Measurements from ENCODE around the gene KDELR3.
A peak's percentile ranks its signal among the peaks of the same experiment; 100 is the strongest.

Gene KDELR3

DNA sequence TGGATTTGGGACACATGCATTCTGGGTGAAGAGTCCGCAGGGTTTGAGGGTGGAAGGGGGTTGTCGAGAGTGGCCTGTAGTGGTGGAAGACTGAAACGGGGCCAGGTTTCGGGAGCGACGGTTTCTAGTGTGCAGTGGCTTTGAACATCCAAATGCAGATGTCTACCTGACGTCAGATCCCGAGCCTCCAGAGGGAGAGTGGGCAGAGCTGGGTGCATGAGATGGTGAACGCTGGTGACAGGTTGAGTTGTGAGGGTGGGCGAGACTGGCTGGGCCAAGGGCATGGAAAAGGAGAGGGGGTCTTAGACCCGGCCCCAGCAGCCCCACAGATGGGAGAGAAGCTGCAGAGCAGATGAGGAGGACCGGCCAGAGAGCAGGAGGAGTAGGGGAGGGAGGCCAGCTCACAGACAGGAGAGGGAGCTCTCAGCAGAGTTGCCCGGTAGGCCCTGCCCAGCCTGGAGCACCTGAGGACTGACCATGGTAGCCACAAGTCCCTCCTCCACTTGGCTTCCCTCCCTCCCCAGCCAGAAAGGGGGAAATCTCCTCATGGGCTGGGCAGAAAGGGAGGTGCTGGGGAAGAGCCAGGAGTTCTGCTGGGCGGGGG, 27.0 kb upstream of the KDELR3 start:
- no peak for DNase-seq (ENCODE audit: low spot score)

DNA sequence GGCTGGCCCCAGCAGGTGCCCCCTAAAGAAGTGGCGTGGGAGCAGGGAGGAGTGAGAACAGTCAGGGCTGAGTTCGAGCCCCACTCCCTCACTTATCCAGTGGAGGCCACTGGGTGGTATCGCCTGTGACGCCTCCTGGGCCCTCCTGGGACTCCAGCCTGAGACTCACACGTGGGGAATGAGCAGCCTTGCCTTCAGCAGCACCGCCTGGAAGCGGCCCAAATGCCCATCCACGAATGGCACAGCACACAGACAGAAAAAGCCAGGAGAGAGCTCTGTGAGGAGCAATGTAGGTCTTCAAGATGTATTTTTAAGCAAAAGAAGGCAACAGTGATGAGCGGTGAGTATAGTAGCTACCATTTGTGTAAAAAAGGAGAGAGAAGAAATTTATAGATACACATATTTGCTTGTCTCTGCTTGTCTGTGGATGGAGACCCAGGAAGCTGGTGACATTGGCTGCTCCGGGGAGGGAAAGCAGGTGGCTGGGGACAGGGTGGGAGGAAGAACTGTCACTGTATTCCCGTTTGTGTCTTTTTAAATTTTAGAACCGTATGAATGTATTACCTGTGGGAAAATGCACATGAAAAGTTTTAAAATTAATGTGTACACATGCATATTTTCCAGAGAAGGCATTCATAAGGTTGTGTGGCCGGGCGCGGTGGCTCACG, 26.1 kb upstream of the KDELR3 start:
- DNase-seq (ENCODE audit: low spot score), result no peak

DNA sequence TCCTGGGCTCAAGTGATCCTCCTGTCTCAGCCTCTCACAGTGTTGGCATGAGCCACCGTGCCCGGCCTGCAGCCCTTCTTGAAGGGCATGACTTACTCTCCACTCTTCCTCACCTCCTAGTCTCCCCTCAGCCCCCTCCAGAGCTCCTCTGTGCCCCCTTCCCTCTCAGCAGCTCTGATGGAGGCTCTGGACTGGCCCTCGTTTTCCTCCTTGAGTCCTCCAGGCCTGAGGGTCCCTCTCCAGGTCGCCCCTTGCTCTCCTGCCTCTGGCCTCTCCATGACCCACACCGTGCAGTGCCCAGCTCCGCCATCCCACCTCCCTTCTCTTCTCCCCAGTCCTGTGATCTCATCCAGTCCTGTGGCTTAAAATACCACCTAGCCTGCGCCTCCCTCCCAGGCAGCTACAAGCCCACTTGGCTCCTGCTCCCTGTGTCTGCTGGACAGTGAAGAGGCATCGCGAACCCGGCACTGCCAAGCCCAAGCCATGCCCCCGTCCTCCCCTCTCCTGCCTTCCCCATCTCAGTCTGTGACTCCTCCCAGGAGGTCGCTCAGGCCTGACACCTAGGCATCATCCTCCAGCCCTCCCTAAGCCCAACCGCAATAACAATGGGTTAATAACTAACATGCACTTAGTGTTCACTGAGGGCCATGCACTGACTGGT, 24.8 kb upstream of the KDELR3 start:
- no peak for DNase-seq (ENCODE audit: low spot score)

DNA sequence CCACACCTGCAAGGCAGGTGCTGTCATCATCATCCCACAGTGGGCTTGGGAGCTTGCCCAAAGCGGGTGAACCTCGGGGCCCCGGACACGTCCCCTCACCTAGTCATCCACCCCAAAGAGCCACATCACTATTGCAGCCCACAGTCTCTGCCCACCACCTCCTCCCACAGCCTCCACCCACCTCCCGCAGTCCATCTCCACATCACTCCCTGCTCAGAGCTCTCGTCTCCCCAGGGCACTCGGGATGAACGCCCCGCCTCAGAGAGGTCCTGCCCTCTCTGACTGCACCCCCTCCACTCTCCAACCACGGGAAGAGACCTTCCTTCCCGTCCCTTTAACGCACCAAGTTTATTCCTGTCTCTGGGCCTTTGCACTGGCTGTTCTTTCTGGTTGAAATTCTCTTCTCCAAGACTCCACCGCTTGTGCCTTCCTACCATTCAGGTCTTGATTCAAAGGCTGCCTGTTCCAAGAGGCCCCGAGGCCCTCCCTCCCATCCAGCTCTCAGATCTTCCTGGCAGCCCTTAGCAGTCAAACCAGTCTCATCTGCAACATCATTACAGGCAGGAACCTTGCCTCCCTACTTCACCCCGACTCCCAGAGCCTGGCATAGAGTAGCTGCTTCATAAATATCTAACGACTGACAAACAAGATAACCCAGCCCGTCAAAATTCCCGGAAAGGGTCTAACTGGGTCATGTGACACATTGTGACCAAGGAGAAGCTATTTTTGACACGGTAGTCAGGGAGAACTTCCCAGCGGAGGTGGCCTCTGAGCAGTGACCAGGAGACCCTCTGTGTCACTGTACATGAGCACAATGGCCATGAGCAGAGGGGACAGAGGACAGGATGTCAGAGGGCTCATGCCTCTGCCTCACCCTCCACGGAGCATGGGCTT, 24.0 kb upstream of the KDELR3 start:
- no peak for DNase-seq (ENCODE audit: low spot score)

DNA sequence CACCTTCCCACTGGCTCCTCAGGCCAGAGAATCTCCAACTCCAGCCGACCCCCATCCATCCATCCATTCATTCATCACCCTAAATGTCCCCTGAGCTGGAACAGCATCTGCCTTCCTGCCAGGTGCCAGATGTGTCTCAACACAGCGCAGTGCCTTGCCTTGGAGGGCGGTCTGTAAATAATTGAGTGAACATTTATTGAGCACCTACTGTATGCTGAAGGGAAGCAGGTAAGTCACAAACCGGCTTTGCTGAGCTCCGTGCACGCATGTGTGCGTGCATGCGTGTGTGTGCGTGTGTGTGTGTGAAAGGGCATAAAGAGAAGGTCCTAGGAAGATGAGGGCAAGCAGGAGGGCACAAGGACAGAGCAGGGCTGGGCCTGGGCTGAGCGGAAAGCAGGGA, 23.1 kb upstream of the KDELR3 start:
- no peak for DNase-seq (ENCODE audit: low spot score)

DNA sequence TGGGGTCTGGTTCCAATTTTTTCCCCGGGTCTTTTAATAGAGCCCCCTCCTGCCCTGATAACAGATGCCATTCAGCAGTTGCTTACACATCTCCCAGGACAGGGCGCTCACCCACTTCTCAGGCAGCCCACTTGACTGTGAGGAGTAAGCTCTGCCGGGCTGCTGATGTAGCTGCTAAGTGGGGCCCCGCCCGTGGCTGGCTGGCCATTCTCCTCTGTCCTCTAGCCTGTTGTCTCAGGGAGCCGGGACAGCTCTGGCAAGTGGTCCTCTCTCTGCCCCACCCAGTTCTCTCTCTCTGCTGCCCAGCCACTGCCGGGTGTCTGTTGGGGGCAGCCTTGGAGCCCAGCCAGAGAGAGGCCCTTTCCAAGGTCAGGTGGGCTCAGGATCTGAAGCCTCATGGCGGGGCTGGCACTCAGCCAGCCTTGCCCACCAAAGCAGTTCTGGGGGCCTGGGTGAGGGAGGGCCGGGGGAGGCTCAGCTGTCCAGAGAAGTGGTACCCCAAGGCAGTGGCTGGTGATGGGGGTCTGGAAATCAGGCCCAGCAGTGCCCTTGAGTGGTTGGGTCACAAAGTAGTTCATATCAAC, 21.8 kb upstream of the KDELR3 start:
- DNase-seq (ENCODE audit: low spot score), result no peak

DNA sequence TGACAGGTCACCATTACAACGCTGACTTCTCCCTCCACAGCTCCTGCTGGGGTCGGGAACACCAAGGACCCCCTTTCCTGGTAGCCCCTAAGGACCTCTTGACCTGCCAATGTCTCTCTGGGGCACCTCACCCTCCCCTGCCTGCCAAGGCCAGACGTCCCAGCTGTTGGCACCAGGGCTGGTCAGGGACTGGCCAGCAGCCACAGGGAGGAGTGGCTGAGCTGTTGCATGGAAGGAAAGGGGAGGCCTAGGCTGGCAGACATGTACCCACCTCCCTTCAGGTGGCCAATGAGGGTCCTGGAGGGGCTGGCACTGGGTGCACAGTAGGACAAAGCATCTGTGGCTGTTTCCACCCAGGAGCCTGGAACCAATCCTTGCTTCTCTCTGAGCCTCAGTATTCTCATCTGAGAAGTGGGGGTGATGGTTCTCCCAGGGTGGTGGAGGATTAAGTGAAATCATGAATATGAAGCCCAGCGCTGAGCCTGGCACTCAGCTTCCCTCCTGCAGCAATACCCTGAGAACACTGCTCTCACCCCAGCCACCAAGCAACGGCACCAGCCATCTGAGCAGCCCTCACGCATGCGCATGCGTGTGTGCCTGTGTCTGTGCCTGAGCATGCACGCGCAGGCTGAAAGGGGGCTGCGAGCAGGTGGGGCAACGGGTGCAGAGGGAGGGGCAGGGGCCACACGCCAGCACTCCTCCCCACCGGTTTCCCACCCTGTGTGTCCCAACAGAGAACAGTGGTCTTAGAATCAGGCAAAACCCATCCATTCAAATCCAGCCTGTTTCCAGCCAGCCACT, 18.8 kb upstream of the KDELR3 start:
- DNase-seq (ENCODE audit: low spot score), result no peak

DNA sequence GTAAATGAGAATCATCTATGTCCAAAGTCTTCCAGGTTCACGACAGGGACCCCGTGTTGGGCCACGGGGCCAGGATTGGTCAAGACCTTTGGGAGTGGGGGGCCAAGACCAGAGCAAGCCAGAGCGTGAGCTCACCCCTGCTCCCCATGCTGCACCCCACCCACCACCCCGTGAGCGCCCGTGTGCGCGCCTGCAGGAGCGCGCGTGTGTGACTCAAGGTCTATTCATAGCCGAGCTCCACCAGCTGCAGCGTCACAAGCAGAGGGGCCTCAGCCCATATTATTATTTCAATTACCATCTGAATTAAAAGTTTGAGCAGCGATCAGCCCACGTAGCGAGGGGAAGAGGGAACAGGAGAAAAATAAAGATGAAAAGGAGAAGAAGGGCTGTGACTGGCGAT, 18.1 kb upstream of the KDELR3 start:
- DNase-seq (ENCODE audit: low spot score), result no peak

DNA sequence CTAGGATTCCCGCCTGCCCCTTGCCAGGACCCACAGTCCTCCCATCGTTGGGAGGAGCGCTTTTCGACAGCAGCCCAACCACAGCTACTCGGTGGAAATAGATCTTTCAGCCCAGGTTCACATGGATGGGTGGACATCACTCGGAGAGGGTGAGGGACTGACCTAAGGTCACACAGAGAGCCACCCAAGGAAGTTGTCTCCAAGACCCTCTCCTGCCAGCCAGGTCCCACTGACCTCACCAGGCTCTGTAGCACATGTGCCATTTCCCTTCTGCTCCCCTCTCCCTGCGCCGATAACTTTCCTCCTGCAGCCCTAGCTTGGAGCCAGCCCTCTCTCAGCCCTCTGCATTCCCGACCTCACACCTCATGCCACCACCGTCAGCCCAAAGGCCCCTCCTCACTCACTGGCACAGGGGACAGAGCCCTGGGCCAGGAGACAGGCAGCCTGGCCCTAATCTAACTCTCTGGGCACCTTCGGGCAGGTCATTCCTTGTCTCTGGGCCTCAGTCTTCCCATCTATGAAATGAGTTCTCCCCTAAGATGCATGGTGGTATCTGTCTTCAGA, 17.6 kb upstream of the KDELR3 start:
- no peak for DNase-seq (ENCODE audit: low spot score)

DNA sequence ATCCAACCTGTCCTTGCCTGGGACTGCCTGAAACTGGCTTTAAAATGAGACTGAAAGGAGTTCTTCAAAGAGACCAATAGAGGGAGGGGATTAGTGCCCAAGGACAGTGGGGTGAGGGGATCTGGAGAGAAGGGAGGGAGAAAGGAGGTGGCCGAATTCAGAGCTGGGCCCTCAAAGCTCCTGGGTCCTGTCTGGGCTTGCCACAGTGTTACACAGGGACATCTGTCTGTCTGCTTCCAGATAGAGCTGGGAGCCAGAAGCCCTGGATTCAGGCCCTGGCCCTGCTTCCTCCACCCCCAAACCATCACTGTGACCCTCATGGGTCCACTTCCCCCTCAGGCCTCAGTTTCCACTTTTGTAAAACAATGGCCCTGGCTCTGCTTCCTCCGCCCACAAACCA, 16.5 kb upstream of the KDELR3 start:
- no peak for DNase-seq (ENCODE audit: low spot score)

DNA sequence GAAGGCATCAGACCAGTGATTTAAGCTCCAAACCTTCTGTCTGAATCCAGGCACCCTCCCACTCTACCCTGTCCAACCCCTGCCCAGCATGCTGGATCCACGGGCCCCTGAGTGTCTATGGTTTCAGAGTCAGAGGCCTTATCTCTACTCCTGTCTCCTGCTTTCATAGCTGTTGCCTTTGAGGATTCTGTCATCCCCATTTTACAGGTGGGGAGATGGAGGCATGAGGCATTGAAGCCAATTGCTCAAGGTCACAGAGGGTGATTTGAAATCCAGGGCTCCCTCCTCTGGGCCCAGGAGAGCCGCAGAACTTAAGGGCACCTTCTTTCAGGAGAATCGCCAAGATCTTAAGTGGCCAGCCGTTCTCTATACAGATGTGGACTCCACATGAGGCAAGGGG, 16.0 kb upstream of the KDELR3 start:
- no peak for DNase-seq (ENCODE audit: low spot score)

DNA sequence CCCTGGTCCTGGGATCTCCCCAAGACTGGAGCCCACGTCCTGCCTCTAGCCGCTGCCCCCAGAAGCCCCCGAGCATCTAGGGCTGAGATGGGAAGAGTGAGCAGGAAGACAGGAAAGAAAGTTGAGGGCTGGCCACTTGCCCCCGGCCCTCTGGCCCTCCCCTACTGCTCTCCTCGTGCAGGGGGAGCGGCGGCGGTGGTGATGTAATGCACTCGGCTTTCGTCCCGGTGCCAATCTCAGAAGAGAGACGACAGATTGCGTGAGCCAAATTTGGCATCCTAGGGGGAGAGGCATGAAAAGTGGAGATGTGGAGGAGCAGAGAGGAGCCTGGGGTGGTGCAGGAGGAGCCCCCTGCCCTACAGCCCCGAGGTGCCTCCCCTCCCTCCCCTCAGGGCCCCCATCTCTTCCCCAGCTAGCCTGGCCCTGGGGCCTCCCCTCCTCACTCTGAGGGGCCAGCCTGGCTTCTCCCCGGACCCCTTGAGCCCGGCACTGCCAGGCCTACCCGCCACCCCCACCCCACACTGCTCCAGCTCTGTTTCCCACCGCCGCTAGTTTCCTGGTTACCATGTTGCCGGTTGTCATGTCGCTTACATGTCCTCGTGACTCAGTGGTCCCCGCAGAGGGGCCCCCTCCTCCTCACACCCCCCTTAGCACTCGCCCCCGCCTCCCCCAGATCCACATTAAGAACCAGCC, 15.4 kb upstream of the KDELR3 start:
- no peak for DNase-seq (ENCODE audit: low spot score)

DNA sequence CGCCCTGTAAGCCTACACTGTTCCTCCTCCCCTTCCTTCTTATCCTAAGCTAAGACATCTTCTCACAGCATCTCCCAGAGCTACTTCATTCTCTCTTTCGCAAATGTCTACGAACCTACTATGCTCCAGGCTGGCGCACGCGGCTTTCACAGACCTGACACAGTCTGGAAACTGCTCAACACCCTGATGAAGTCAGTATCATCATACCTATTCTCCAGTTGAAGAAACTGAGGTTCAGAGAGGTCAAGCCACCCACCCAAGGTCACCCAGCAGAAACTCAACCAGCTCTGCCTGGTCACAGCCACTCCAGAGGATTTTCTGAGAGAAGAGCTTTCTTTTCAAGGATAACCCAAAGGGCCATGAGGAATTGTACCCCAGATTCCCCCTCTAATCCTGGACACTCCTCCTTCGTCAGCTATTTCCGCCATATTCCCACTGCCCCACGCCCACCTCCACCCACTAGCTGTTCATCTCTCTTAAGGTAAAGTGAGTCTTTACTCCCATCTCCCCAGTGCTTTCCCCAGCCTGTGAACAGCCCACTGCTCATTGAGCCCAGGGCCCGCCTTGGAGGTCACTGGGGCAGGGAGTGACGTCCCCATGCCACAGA, 14.7 kb upstream of the KDELR3 start:
- DNase-seq (ENCODE audit: low spot score), result no peak

DNA sequence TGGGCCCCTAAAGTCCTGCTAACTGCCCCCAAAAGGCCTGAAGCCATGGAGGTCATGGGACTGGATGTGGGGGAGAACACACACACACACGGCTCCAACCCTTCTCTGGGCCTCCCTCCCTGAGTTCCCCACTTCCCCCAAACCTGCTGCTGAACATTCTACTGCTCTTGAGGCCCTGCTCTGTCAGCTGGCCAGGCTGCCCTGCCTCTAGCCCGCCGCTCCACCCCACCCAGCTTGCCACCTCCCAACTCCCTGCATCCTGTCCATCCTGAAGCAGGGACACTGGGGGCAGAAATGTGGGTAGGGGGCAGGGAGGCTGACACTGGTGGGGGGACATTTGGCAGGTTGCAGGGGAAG, 13.9 kb upstream of the KDELR3 start:
- no peak for DNase-seq (ENCODE audit: low spot score)

DNA sequence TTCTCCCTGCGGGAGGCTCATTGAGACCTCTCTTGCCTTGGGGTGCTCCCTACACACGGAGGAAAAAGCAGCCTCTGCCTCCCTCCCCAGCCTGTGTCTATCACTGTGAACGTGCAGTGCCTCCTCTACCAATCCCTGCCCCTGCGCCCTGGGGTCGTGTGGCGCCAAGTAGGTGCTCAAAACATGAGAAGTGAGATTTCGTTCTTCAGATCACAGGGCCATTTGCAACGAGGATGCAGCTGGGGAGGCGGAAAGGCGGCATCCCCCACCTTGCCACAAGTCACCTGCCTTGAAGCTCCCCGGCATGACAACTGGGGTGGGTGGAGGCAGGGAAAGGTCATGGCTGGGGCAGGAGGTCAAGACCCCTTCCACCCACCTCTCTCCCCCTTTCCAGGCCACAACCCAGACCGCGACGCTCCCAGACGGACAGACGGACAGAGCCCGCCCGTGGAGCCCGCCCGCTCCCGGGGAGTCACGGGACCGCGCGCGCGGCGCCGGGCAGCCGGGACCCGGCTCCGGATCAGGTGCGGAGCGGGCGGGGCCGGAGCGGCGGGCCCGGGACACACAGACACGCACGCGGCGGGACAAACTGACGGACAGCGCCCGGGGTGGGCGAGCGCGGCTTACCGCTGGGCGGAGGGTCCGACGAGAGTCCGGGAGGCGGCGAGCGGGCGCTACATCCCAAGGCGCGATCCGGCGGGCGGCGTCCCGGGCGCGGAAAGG, 13.4 kb upstream of the KDELR3 start:
- DNase-seq (ENCODE audit: low spot score), result no peak

DNA sequence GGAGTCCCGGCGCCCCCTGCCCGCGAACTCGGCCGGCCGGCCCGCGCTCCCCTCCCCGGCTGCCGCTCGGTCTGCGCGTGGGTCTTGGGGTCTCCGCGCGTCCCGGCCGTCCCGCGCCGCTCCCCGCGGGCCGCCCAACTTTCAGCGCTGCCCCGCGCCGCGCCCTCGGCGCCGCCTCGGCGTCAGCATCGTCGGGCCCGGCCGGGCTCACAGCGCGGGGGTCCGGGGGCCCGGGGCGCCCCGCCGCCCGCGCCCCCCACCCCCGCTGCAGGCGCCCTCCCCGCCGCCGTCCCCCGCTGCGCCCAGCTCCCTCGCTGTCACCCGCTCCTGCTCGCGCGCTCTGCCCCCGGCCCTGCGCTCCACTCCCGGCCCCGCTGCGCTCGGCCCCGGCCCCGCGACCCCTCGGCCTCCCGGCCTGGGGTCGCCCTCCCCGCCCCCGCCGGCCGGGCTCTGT, 12.8 kb upstream of the KDELR3 start, which contains the start of gene KCNJ4:
KCNJ4 (minus strand) TSS at position 124 of the 454 bp plus-strand sequence. CDS start 27,067 bp downstream, outside the sequence.
- no peak for DNase-seq (ENCODE audit: low spot score)

DNA sequence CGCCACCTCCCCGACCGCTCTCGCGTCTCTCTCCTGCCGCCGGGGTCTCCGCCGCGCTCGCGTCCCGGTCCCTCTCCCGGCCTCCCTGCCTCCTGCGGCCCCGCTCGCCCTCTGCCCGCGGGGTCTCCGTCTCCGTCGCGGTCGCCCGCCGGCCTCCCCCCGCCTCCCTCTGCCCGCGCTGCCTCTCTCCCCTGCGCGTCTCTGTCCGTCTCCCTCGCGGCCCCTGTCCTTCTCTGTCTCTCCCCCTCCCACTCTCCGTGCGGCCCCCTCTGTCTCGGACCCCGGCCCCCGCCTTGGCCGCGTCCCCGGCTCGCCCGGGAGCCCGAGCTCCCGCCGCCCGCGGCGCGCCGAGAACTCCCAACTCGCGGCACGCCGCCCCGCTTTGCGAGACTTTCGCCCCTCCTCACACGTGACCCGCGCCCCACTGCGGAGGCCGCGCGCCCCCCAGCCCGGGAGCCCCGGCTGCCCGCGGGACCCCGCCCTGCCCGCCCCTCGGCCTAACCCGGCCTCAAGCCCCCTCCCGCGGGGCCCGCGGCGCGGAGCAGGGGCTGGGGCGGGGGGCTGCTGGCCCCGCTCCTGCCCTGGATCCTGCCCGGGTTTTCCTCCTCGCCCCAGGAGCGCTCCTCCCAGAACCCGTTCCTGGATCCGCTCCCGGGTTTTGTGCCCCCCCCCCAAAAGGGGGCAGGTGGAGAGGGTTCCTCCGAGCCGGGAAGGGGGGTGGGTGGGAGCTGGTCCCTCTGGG, 12.2 kb upstream of the KDELR3 start:
- DNase-seq (ENCODE audit: low spot score), result peak; percentile 85

DNA sequence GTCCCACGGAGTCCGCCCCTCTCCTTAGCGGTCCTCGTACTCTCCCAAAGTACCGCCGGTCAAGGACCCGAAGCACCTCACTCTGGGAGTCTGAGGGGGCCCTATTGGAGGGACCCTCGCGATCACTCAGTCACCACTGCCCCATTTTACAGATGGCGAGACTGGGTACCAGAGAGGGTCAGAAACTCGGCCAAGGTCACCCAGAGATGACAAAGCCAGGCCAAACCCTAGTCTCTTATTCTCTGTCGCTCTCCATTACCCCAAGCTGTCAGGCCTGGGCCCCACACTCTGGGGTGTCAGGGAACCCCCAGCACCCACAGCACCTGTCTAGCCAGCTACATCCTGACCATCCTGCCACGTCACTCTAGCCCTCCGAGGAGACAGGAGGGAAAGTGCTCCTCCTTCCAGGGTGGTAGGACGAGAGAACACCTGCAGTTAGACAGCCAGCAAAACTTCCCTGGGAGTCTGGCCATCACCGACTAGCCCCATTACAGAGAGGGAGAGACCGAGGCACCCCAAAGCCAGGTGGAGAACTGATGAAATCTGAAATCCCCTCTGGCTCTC, 11.5 kb upstream of the KDELR3 start:
- no peak for DNase-seq (ENCODE audit: low spot score)
